ENCODE data around the gene MRPL54. TPM values are rescaled to one million over a fixed set of nuclear protein-coding genes. Genes with fewer than 3 reads are reported as not detected.

The MRPL54 gene
- polyA plus RNA-seq, 1 donor from 2014 or later = 74.7 TPM

DNA sequence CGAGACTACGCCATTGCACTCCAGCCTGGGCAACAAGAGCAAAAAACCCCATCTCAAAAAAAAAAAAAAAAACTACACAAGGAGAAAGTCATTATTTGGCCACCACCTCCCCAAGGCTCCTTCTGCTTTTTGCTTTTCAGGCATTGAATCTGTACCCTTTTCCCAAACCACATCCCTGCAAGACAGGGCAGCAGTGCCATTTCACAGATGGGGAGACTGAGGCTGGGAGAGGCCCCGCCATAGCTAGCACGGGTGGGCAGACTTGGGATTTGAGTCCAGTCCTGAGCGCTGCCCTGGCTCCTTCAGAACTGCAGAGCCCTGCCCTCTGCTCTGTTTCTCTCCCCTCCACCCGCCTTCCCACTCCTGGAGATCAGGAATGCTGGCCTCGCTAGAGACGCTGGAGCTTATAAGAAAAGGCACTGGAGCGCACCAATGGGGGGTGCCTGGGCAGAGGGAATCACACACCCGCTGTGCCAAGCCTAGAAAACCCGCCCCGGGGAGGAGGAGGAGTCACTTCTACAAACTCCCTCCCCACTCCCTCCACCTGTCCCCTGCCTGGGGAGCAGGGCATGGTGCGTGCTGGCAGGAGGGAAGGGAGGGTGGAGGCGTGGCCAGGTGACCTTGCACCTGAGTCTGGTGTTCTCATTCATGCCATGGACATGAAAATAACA is 36.7 kb upstream of the MRPL54 start:
- Histone ChIP-seq H3K4me2 (ENCODE audit: low read length) (no peak overlapping the region), H4K20me1 (ENCODE audit: insufficient read depth) (no peaks in the 10 kb centered on the region), H2AFZ (ENCODE audit: low read depth, low read length) (no peak overlapping the region), H3K27me3 (ENCODE audit: insufficient read depth, low read depth, low read length) (peaks cover 14% of the 10 kb centered on the region), H3F3A (ENCODE audit: insufficient read depth, low read length, poor library complexity, severe bottlenecking) (no peaks in the 10 kb centered on the region), H3K4me3 (ENCODE audit: low read length) (no peak overlapping the region), H3K79me2 (replicated peaks; ENCODE audit: insufficient read depth, low read length) (no peaks in the 10 kb centered on the region), H3K36me3 (ENCODE audit: insufficient read depth, low read length) (no peaks in the 10 kb centered on the region), H3K9ac (ENCODE audit: low read length) (no peak overlapping the region), H3K9me2 (ENCODE audit: insufficient read depth, low read length) (no peaks in the 10 kb centered on the region), H3K27ac (ENCODE audit: low read length) (no peak overlapping the region), H3K9me3 (ENCODE audit: low read length) (no peaks in the 10 kb centered on the region)
- TF ChIP-seq POLR2AphosphoS5 (IDR thresholded peaks at IDR 0.05) (no peak), EP300 (conservative IDR thresholded peaks at IDR 0.05; ENCODE audit: poor library complexity, severe bottlenecking) (no peak), SMC3 (conservative IDR thresholded peaks at IDR 0.05; ENCODE audit: poor library complexity) (no peak), EZH2 (IDR thresholded peaks at IDR 0.05; ENCODE audit: borderline replicate concordance, insufficient read depth, low read length, poor library complexity, severe bottlenecking) (no peak), RAD21 (conservative IDR thresholded peaks at IDR 0.05) (no peak), TAF1 (IDR thresholded peaks at IDR 0.05; ENCODE audit: low read depth) (no peak)

- Histone ChIP-seq H3K4me3 (ENCODE audit: low read length) (no peak overlapping the region), H3K9ac (ENCODE audit: low read length) (no peak overlapping the region)
- TF ChIP-seq REST (IDR thresholded peaks at IDR 0.05; ENCODE audit: borderline replicate concordance) = no peak
- no peak for TF ChIP-seq POLR2AphosphoS5 (IDR thresholded peaks at IDR 0.05)
- TF ChIP-seq MXI1 (conservative IDR thresholded peaks at IDR 0.05; ENCODE audit: poor library complexity, severe bottlenecking) = no peak
- TF ChIP-seq SMC3 (conservative IDR thresholded peaks at IDR 0.05; ENCODE audit: poor library complexity) = no peak
- TF ChIP-seq EZH2 (IDR thresholded peaks at IDR 0.05; ENCODE audit: borderline replicate concordance, insufficient read depth, low read length, poor library complexity, severe bottlenecking) = no peak
- TF ChIP-seq CTCF (IDR thresholded peaks at IDR 0.05; ENCODE audit: poor library complexity, severe bottlenecking) = no peak
- TF ChIP-seq TAF1 (IDR thresholded peaks at IDR 0.05; ENCODE audit: low read depth) = no peak
- TF ChIP-seq EP300 (conservative IDR thresholded peaks at IDR 0.05; ENCODE audit: poor library complexity, severe bottlenecking) = no peak
- no peak for TF ChIP-seq RAD21 (conservative IDR thresholded peaks at IDR 0.05)
Observed at GRCh38 chr19:3730457-3730958, 32.0 kb upstream of the MRPL54 start.

More at GRCh38 chr19:3730457-3730958, 32.0 kb upstream of the MRPL54 start:
- Histone ChIP-seq H3F3A (ENCODE audit: insufficient read depth, low read length, poor library complexity, severe bottlenecking) (no peaks in the 10 kb centered on the region), H3K27me3 (ENCODE audit: insufficient read depth, low read depth, low read length) (no peaks in the 10 kb centered on the region), H3K9me3 (ENCODE audit: low read length) (no peaks in the 10 kb centered on the region), H4K20me1 (ENCODE audit: insufficient read depth) (no peaks in the 10 kb centered on the region), H3K4me2 (ENCODE audit: low read length) (no peak overlapping the region), H3K27ac (ENCODE audit: low read length) (no peak overlapping the region), H3K36me3 (ENCODE audit: insufficient read depth, low read length) (no peaks in the 10 kb centered on the region), H3K9me2 (ENCODE audit: insufficient read depth, low read length) (no peaks in the 10 kb centered on the region), H2AFZ (ENCODE audit: low read depth, low read length) (no peak overlapping the region), H3K79me2 (replicated peaks; ENCODE audit: insufficient read depth, low read length) (no peaks in the 10 kb centered on the region)

Data from neural cell (in vitro differentiated cells).